Effector memory CD4-positive, alpha-beta T cell (primary cell): Measurements from ENCODE around the gene SLTM.

Experiments used
- DNase-seq, 3 donors: peaks; one replicate each; pipeline ENCODE4 v3.0.0-alpha.2; 2020
- H3K27ac ChIP-seq: 2 replicates; pipeline ENCODE4 v1.7.0; 2013; ENCODE audit warnings: mild to moderate bottlenecking, low read length, moderate library complexity; ENCODE audit not compliant: insufficient read depth, poor library complexity, severe bottlenecking
- H3K27me3 ChIP-seq: replicated peaks from 2 replicates; pipeline ENCODE4 v1.7.0; 2013; ENCODE audit warnings: mild to moderate bottlenecking, low read length; ENCODE audit not compliant: insufficient read depth, control insufficient read depth, poor library complexity, severe bottlenecking
- H3K36me3 ChIP-seq: 2 replicates; pipeline ENCODE4 v1.7.0; 2013; ENCODE audit warnings: mild to moderate bottlenecking, low read length, moderate library complexity; ENCODE audit not compliant: control insufficient read depth, insufficient read depth
- H3K4me1 ChIP-seq: 2 replicates; pipeline ENCODE4 v1.7.0; 2013; ENCODE audit warnings: low read length, mild to moderate bottlenecking; ENCODE audit not compliant: control insufficient read depth, insufficient read depth, poor library complexity, severe bottlenecking
- H3K4me3 ChIP-seq: 2 replicates; pipeline ENCODE4 v1.7.0; 2013; ENCODE audit warnings: low read length, low read depth, mild to moderate bottlenecking; ENCODE audit not compliant: insufficient read depth, poor library complexity, severe bottlenecking
- H3K9me3 ChIP-seq: 2 replicates; pipeline ENCODE4 v1.7.0; 2013; ENCODE audit warnings: mild to moderate bottlenecking, low read length, moderate library complexity; ENCODE audit not compliant: control insufficient read depth

The SLTM gene

GRCh38 chr15:58880320-58880719 is 53.2 kb downstream of the SLTM start:
- no peaks in the 10 kb centered on the region for H3K9me3 ChIP-seq
- no peaks in the 10 kb centered on the region for H3K27me3 ChIP-seq
- H3K27ac ChIP-seq = no peak overlapping the region
- no peaks in the 10 kb centered on the region for H3K4me1 ChIP-seq
- H3K36me3 ChIP-seq = peaks cover 66% of the 10 kb centered on the region
- DNase-seq = no peak
- H3K4me3 ChIP-seq = no peak overlapping the region

GRCh38 chr15:58877999-58878825 is 55.3 kb downstream of the SLTM start:
- H3K27ac ChIP-seq = no peak overlapping the region
- no peaks in the 10 kb centered on the region for H3K9me3 ChIP-seq
- H3K27me3 ChIP-seq = no peaks in the 10 kb centered on the region
- H3K4me1 ChIP-seq = no peaks in the 10 kb centered on the region
- H3K36me3 ChIP-seq = peaks cover 52% of the 10 kb centered on the region
- DNase-seq = no peak
- H3K4me3 ChIP-seq = no peak overlapping the region

DNA sequence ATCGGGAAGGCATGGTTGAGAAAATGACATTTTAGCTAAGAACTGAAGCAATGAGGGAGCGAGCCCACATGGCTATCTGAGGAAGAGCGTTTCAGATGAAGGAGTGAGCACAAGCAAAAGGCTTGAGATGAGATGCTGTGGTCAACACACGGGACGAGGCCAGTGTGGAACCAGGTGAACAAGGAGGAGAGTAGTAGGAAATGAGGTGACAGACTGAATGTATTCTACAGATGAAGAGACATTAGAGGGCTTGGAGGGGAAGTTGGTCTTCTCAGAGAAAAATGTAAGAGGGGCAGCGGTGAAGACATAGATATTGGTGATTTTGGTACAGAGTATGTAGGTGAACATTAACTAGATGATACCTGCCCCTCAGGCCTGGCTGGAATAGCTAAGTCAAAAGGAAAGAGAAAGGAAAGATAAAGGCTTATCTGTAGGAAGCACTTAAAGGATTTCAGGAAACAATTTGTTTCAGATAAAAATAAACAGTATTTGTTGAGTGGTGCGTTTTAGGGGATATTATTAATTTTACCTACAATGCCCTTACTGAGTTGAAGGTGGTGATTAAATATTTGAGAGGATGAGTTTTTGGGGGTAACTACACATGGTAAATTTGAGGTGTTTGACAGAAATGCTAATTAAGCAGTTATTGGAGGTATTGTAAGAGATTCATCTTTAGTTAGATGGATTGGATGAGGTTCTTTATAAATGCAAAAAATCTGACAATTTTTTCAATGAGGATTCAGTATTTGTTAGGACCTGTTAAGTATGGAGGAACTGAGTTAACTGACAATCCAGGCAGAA is 57.0 kb downstream of the SLTM start:
- no peak for DNase-seq
- H3K36me3 ChIP-seq = peaks cover 36% of the 10 kb centered on the region
- no peak overlapping the region for H3K4me3 ChIP-seq
- H3K27me3 ChIP-seq = no peaks in the 10 kb centered on the region
- H3K9me3 ChIP-seq = no peaks in the 10 kb centered on the region
- no peaks in the 10 kb centered on the region for H3K4me1 ChIP-seq
- H3K27ac ChIP-seq = no peak overlapping the region

GRCh38 chr15:58875343-58875742 is 58.1 kb downstream of the SLTM start:
- Histone ChIP-seq H3K27me3 (no peaks in the 10 kb centered on the region), H3K36me3 (peaks cover 25% of the 10 kb centered on the region), H3K9me3 (no peaks in the 10 kb centered on the region), H3K27ac (no peak overlapping the region), H3K4me3 (no peak overlapping the region), H3K4me1 (no peaks in the 10 kb centered on the region)
- DNase-seq = no peak

GRCh38 chr15:58873267-58873666 is 60.2 kb downstream of the SLTM start:
- Histone ChIP-seq H3K9me3 (no peaks in the 10 kb centered on the region), H3K36me3 (peaks cover 5% of the 10 kb centered on the region), H3K4me3 (no peak overlapping the region), H3K27me3 (no peaks in the 10 kb centered on the region), H3K4me1 (no peaks in the 10 kb centered on the region), H3K27ac (no peak overlapping the region)
- DNase-seq = no peak

GRCh38 chr15:58870451-58870850 is 63.0 kb downstream of the SLTM start:
- no peak overlapping the region for H3K27ac ChIP-seq
- no peaks in the 10 kb centered on the region for H3K9me3 ChIP-seq
- no peaks in the 10 kb centered on the region for H3K36me3 ChIP-seq
- H3K27me3 ChIP-seq = no peaks in the 10 kb centered on the region
- H3K4me3 ChIP-seq = no peak overlapping the region
- DNase-seq = no peak
- no peaks in the 10 kb centered on the region for H3K4me1 ChIP-seq

DNA sequence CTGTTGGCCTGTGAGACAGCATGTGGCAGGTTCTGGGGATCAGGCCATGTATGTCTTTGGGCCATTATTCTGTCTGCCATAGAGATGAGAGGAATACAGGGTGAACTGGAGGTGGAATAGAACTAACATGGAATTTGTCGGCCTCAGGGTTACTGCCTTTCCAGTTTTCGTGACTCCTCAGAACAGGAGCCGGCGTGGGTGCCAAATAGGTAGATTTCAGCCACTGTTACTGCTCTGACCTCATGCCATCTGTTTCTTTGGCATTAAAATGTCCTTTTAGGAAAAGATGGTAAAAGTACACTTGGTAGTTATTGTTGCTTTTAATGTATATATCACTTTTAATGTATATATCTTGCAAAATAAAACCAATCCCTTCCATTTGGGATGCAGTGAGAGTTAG is 65.6 kb downstream of the SLTM start:
- DNase-seq = no peak
- Histone ChIP-seq H3K36me3 (no peaks in the 10 kb centered on the region), H3K27me3 (no peaks in the 10 kb centered on the region), H3K27ac (no peak overlapping the region), H3K4me3 (no peak overlapping the region), H3K9me3 (no peaks in the 10 kb centered on the region), H3K4me1 (peaks cover 4% of the 10 kb centered on the region)

DNA sequence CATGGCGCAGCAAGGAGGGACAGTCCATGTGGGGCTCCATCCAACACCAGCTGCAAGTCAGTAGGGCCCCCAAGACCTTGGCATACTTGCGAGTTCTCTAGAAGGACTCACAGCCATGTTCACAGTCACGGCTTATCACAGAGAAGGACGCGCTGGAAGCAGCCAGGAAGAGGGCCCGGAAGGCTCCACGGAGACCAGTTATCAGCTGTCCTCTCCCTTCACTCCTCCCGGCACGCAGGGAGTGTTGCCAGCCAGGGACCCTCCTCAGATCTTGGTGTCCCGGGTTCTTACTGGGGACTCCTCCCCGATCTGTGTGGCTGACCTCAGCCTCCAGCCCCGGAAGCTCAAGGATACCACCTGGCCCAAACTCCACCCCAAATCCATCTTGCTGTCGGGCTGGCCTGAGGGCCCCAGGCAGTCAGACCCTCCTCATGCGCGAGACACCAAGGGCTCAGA is 68.0 kb downstream of the SLTM start:
- Histone ChIP-seq H3K36me3 (no peaks in the 10 kb centered on the region), H3K27ac (no peak overlapping the region), H3K4me3 (no peak overlapping the region), H3K27me3 (no peaks in the 10 kb centered on the region), H3K4me1 (peaks cover 4% of the 10 kb centered on the region), H3K9me3 (no peaks in the 10 kb centered on the region)
- DNase-seq = no peak

DNA sequence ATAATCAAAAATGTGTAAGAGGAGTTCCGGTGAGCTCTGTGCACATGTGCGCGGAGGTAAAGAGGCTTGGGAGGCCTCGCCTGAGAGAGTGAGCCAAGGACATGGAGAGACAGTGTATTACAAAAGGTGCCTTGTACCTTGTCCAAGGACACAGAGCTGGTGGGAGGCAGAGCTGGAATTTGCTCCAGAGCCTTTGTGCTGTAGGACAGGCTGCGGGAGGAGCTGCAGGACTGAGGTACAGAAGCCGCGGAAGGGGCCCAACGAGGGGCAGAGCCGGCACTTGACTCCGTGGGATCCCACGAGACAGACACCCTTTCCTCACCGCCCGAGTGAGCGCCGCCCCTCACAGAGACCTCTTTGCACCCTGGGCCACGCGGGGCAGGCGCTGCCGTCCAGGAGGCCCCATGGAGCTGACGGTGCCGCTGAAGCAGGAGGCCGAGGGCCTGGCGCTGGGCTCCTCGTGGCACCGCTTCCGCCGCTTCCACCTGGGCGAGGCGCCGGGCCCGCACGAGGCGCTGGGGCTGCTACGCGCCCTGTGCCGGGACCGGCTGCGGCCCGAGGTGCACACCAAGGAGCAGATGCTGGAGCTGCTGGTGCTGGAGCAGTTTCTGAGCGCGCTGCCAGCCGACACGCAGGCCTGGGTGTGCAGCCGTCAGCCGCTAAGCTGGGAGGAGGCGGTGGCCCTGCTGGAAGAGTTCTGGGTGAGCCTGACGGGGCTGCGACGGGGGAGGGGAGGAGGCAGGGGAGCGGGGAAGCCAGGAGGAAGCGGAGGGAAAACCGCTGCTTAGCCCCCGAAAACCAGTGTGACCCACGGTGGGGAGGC is 68.7 kb downstream of the SLTM start:
- no peaks in the 10 kb centered on the region for H3K27me3 ChIP-seq
- DNase-seq = no peak
- no peak overlapping the region for H3K27ac ChIP-seq
- H3K36me3 ChIP-seq = no peaks in the 10 kb centered on the region
- peaks cover 4% of the 10 kb centered on the region for H3K4me1 ChIP-seq
- H3K4me3 ChIP-seq = no peak overlapping the region
- no peaks in the 10 kb centered on the region for H3K9me3 ChIP-seq
